Ishikawa (cell line): ENCODE data around the gene LSM7.

Experiments used
- CEBPB ChIP-seq: IDR thresholded peaks from 2 replicates; pipeline ENCODE4 v1.6.1; 2012
- RAD21 ChIP-seq: IDR thresholded peaks from 2 replicates; pipeline ENCODE4 v1.6.1; 2012; ENCODE audit warnings: low read depth
- TAF1 ChIP-seq: IDR thresholded peaks from 2 replicates; pipeline ENCODE4 v1.6.1; 2012; ENCODE audit warnings: low read depth, mild to moderate bottlenecking
- TEAD4 ChIP-seq: IDR thresholded peaks from 2 replicates; pipeline ENCODE4 v1.6.1; 2012
- YY1 ChIP-seq: IDR thresholded peaks from 2 replicates; pipeline ENCODE4 v1.6.1; 2012; ENCODE audit warnings: low read depth
- TF ChIP-seq, protein P1 (sequence below): IDR thresholded peaks from 2 replicates; pipeline ENCODE4 v1.6.1; 2012

DNA sequence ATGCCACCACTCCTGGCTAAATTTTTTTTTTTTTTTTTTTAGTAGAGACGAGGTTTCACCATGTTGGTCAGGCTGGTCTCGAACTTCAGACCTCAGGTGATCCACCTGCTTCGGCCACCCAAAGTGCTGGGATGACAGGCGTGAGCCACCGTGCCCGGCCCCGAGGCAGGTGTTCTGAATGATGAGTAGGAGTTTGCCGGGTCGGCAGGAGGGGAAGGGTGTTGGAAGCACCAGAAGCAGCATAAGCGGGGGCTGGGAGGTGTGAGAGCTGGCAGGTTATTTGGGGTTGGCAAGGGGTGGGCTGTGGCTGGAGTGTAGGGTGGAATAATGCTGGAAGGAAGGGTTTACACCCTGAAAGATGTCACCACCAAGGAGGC, 1.9 kb upstream of the LSM7 start:
- no peak for TF ChIP-seq CEBPB
- TF ChIP-seq TAF1 = no peak
- no peak for TF ChIP-seq RAD21
- no peak for TF ChIP-seq TEAD4
- TF ChIP-seq, protein P1, sequence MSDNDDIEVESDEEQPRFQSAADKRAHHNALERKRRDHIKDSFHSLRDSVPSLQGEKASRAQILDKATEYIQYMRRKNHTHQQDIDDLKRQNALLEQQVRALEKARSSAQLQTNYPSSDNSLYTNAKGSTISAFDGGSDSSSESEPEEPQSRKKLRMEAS = no peak
- no peak for TF ChIP-seq YY1
